ENCODE data around the gene PCYOX1L.

DNA sequence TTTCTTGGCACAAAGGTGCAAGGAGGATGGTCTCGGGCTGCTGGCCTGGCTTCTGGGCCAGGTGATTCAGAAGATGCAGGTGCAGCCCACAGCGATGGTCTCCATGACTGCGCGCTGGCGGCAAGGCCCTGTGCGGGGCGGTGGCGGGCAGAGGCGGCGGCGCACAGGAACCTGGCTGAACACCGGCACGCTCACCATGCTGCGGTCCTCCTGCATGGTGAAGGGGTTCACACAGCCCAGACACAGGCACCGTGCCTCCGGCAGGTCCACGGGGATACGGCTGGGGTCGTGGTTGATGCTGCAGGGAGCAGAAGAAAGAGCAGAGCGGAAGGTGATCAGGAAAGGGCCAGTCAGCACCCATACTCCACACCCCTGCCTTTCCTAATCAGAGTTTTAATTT, 16.5 kb downstream of the PCYOX1L start:
- TF ChIP-seq, protein P1, sequence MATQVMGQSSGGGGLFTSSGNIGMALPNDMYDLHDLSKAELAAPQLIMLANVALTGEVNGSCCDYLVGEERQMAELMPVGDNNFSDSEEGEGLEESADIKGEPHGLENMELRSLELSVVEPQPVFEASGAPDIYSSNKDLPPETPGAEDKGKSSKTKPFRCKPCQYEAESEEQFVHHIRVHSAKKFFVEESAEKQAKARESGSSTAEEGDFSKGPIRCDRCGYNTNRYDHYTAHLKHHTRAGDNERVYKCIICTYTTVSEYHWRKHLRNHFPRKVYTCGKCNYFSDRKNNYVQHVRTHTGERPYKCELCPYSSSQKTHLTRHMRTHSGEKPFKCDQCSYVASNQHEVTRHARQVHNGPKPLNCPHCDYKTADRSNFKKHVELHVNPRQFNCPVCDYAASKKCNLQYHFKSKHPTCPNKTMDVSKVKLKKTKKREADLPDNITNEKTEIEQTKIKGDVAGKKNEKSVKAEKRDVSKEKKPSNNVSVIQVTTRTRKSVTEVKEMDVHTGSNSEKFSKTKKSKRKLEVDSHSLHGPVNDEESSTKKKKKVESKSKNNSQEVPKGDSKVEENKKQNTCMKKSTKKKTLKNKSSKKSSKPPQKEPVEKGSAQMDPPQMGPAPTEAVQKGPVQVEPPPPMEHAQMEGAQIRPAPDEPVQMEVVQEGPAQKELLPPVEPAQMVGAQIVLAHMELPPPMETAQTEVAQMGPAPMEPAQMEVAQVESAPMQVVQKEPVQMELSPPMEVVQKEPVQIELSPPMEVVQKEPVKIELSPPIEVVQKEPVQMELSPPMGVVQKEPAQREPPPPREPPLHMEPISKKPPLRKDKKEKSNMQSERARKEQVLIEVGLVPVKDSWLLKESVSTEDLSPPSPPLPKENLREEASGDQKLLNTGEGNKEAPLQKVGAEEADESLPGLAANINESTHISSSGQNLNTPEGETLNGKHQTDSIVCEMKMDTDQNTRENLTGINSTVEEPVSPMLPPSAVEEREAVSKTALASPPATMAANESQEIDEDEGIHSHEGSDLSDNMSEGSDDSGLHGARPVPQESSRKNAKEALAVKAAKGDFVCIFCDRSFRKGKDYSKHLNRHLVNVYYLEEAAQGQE (IDR thresholded peaks at IDR 0.05; ENCODE audit: unreplicated experiment) = no peak
- TF ChIP-seq, protein P2, sequence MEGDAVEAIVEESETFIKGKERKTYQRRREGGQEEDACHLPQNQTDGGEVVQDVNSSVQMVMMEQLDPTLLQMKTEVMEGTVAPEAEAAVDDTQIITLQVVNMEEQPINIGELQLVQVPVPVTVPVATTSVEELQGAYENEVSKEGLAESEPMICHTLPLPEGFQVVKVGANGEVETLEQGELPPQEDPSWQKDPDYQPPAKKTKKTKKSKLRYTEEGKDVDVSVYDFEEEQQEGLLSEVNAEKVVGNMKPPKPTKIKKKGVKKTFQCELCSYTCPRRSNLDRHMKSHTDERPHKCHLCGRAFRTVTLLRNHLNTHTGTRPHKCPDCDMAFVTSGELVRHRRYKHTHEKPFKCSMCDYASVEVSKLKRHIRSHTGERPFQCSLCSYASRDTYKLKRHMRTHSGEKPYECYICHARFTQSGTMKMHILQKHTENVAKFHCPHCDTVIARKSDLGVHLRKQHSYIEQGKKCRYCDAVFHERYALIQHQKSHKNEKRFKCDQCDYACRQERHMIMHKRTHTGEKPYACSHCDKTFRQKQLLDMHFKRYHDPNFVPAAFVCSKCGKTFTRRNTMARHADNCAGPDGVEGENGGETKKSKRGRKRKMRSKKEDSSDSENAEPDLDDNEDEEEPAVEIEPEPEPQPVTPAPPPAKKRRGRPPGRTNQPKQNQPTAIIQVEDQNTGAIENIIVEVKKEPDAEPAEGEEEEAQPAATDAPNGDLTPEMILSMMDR (conservative IDR thresholded peaks at IDR 0.05; ENCODE audit: low read depth in 2 of 2) = no peak
- TF ChIP-seq POLR2AphosphoS5 (IDR thresholded peaks at IDR 0.05; ENCODE audit: low read depth) (no peak), EZH2phosphoT487 (IDR thresholded peaks at IDR 0.05; ENCODE audit: unreplicated experiment) (no peak), CREB1 (CRISPR knock-in tag; IDR thresholded peaks at IDR 0.05; ENCODE audit: low read depth) (no peak), EZH2 (IDR thresholded peaks at IDR 0.05; ENCODE audit: low read depth, unreplicated experiment) (no peak), JUNB (IDR thresholded peaks at IDR 0.05; ENCODE audit: unreplicated experiment) (no peak)
- TF ChIP-seq, protein P3, sequence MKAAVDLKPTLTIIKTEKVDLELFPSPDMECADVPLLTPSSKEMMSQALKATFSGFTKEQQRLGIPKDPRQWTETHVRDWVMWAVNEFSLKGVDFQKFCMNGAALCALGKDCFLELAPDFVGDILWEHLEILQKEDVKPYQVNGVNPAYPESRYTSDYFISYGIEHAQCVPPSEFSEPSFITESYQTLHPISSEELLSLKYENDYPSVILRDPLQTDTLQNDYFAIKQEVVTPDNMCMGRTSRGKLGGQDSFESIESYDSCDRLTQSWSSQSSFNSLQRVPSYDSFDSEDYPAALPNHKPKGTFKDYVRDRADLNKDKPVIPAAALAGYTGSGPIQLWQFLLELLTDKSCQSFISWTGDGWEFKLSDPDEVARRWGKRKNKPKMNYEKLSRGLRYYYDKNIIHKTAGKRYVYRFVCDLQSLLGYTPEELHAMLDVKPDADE (IDR thresholded peaks at IDR 0.05) = no peak

All from GM23338 (cell line).